ENCODE results near the gene CARMIL1.

Gene CARMIL1

GRCh38 chr6:25639653-25640052 is 360.5 kb downstream of the CARMIL1 start:
- TF ChIP-seq CTCF (IDR thresholded peaks at IDR 0.05), result no peak
- H3K4me2 ChIP-seq (ENCODE audit: low read length), result no peak overlapping the region

GRCh38 chr6:25640446-25640845 is 361.3 kb downstream of the CARMIL1 start:
- H3K9ac ChIP-seq, result no peak overlapping the region
- H2AFZ ChIP-seq, result no peak overlapping the region
- no peak overlapping the region for H3K27ac ChIP-seq
- no peak for TF ChIP-seq CTCF (IDR thresholded peaks at IDR 0.05)
- H3K36me3 ChIP-seq (ENCODE audit: control insufficient read depth, insufficient read depth, low read length), result no peaks in the 10 kb centered on the region
- H3K4me2 ChIP-seq (ENCODE audit: low read length), result no peak overlapping the region
- no peak overlapping the region for H3K4me3 ChIP-seq (ENCODE audit: low read depth, low read length)
- no peaks in the 10 kb centered on the region for H3K79me2 ChIP-seq
- no peaks in the 10 kb centered on the region for H3K9me3 ChIP-seq (ENCODE audit: control insufficient read depth, low read length)
- no peaks in the 10 kb centered on the region for H3K27me3 ChIP-seq (ENCODE audit: control insufficient read depth, insufficient read depth, low read length)
- no peaks in the 10 kb centered on the region for H3K4me1 ChIP-seq

More at GRCh38 chr6:25639653-25640052, 360.5 kb downstream of the CARMIL1 start:
- Histone ChIP-seq H3K27me3 (ENCODE audit: control insufficient read depth, insufficient read depth, low read length) (no peaks in the 10 kb centered on the region), H3K36me3 (ENCODE audit: control insufficient read depth, insufficient read depth, low read length) (no peaks in the 10 kb centered on the region), H3K27ac (no peak overlapping the region), H3K9me3 (ENCODE audit: control insufficient read depth, low read length) (no peaks in the 10 kb centered on the region), H3K9ac (no peak overlapping the region), H3K79me2 (no peaks in the 10 kb centered on the region), H3K4me1 (no peaks in the 10 kb centered on the region), H3K4me3 (ENCODE audit: low read depth, low read length) (no peak overlapping the region), H2AFZ (no peak overlapping the region)

- Histone ChIP-seq H3K9me3 (ENCODE audit: control insufficient read depth, low read length) (no peaks in the 10 kb centered on the region), H3K36me3 (ENCODE audit: control insufficient read depth, insufficient read depth, low read length) (no peaks in the 10 kb centered on the region), H2AFZ (no peak overlapping the region), H3K4me1 (no peaks in the 10 kb centered on the region), H3K27ac (no peak overlapping the region), H3K4me2 (ENCODE audit: low read length) (no peak overlapping the region), H3K79me2 (no peaks in the 10 kb centered on the region), H3K27me3 (ENCODE audit: control insufficient read depth, insufficient read depth, low read length) (no peaks in the 10 kb centered on the region), H3K9ac (no peak overlapping the region), H3K4me3 (ENCODE audit: low read depth, low read length) (no peak overlapping the region)
- no peak for TF ChIP-seq CTCF (IDR thresholded peaks at IDR 0.05)
These were observed 361.7 kb downstream of the CARMIL1 start for GRCh38 chr6:25640891-25641290.

GRCh38 chr6:25641377-25641776 is 362.2 kb downstream of the CARMIL1 start:
- Histone ChIP-seq H3K36me3 (ENCODE audit: control insufficient read depth, insufficient read depth, low read length) (no peaks in the 10 kb centered on the region), H3K4me2 (ENCODE audit: low read length) (no peak overlapping the region), H3K27me3 (ENCODE audit: control insufficient read depth, insufficient read depth, low read length) (no peaks in the 10 kb centered on the region), H3K27ac (no peak overlapping the region), H3K4me1 (no peaks in the 10 kb centered on the region), H3K4me3 (ENCODE audit: low read depth, low read length) (no peak overlapping the region), H3K79me2 (no peaks in the 10 kb centered on the region), H3K9me3 (ENCODE audit: control insufficient read depth, low read length) (no peaks in the 10 kb centered on the region), H2AFZ (no peak overlapping the region), H3K9ac (no peak overlapping the region)
- TF ChIP-seq CTCF (IDR thresholded peaks at IDR 0.05), result no peak

GRCh38 chr6:25641940-25642666 is 362.9 kb downstream of the CARMIL1 start:
- Histone ChIP-seq H3K4me2 (ENCODE audit: low read length) (no peak overlapping the region), H3K79me2 (no peaks in the 10 kb centered on the region), H3K9me3 (ENCODE audit: control insufficient read depth, low read length) (no peaks in the 10 kb centered on the region), H3K4me1 (no peaks in the 10 kb centered on the region), H3K27me3 (ENCODE audit: control insufficient read depth, insufficient read depth, low read length) (no peaks in the 10 kb centered on the region), H3K9ac (no peak overlapping the region), H3K4me3 (ENCODE audit: low read depth, low read length) (no peak overlapping the region), H3K36me3 (ENCODE audit: control insufficient read depth, insufficient read depth, low read length) (no peaks in the 10 kb centered on the region), H3K27ac (no peak overlapping the region), H2AFZ (no peak overlapping the region)
- no peak for TF ChIP-seq CTCF (IDR thresholded peaks at IDR 0.05)
